BJ (cell line): ENCODE results near the gene MRPS5. TPM values are rescaled to one million over a fixed set of nuclear protein-coding genes. Genes with fewer than 3 reads are reported as not detected.

ENCODE experiments used
- CTCF ChIA-PET: fragments of 350-600 bp; formaldehyde crosslinking; extraction: SDS; loops from one replicate; lab custom pipeline; 2021; ENCODE audit warnings: antibody characterized with exemption, inconsistent platforms; lab: Yijun Ruan, JAX
- POLR2A ChIA-PET: fragments of 300-600 bp; sonication (Branson Sonifier 250); formaldehyde crosslinking; extraction: SDS; loops from one replicate; lab custom pipeline; 2021; ENCODE audit warnings: antibody characterized with exemption; lab: Charles Lee
- DNase-seq: peaks from one replicate; pipeline ENCODE4 v3.0.0-alpha.2; 2011; ENCODE audit warnings: low read depth
- H3K27me3 ChIP-seq: 2 replicates; pipeline ENCODE4 v1.6.0; 2011; ENCODE audit warnings: low read length; ENCODE audit not compliant: control insufficient read depth, insufficient read depth
- H3K36me3 ChIP-seq: 2 replicates; pipeline ENCODE4 v1.5.1; 2011; ENCODE audit warnings: low read length; ENCODE audit not compliant: control insufficient read depth, insufficient read depth
- H3K4me3 ChIP-seq: 2 replicates; pipeline ENCODE4 v1.5.1; 2011; ENCODE audit warnings: low read depth, mild to moderate bottlenecking, control low read depth, low read length
- CTCF ChIP-seq: IDR thresholded peaks from 2 replicates; pipeline ENCODE4 v1.5.1; 2011; ENCODE audit warnings: low read depth, mild to moderate bottlenecking, control low read depth, inconsistent platforms, low read length, moderate library complexity; ENCODE audit not compliant: insufficient read depth
- polyA plus RNA-seq: library from polyadenylated mRNA; depleted of rRNA; stranded (reverse); fragments of >200 nt; gene quantifications from 2 replicates; pipeline ENCODE4 v1.2.3, GENCODE V29; 2011

MRPS5 gene
- polyA plus RNA-seq, 1 experiment = 38.3 TPM

DNA sequence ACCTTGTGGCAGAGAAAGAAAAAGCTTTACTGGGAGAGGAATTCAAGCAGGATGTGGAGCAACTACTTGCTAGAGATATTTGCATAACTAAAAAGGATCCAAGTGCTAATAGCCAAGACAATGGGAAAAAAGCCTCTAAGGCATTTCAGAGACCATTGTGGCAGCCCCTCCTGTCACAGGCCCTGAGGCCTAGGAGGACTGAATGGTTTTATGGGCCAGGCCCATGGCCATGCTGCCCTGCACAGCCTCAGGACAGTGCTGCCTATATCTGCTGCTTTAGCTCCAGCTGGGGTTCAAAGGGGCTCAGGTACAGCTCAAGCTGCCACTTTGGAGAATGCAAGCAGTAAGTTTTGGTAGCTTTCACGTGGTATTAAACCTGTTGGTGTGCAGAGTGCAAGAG is 17.1 kb upstream of the MRPS5 start:
- H3K36me3 ChIP-seq = no peaks in the 10 kb centered on the region
- ChIA-PET POLR2A (no interaction called here), CTCF (no interaction called here)
- no peaks in the 10 kb centered on the region for H3K27me3 ChIP-seq
- DNase-seq = no peak
- H3K4me3 ChIP-seq = no peak overlapping the region
- no peak for TF ChIP-seq CTCF

DNA sequence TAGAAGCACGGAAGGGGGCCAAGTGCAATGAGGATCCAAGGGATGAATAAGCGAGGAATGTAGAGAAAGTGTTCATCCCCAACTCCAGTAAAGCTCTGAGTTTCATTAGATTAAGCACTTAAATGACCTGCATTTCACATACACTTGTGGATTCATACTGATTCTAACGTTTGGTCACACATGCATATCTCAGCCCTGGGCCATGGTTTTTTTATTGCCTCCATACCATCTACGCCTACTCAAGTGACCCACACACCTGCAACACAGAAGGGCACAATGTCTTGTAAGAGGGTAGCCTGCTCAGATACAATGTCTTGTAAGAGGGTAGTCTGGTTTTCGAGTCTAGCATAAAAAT is 566 bp upstream of the MRPS5 start:
- Histone ChIP-seq H3K36me3 (peaks cover 1% of the 10 kb centered on the region; the same call in 1 of the 2 replicates), H3K27me3 (no peaks in the 10 kb centered on the region), H3K4me3 (peak overlapping the region; percentile 72)
- ChIA-PET CTCF (interaction anchor here (1.8 to 1.9 kb wide), 2 partner anchors 37 to 46 kb away, joined by 4 to 5 read pairs; no protein-coding TSS in a partner anchor), POLR2A (no interaction called here)
- no peak for TF ChIP-seq CTCF
- DNase-seq = no peak

- peak; percentile 4 for DNase-seq
- POLR2A ChIA-PET = no interaction called here
Observed at GRCh38 chr2:95121093-95121406, 558 bp downstream of the MRPS5 start.

GRCh38 chr2:95115418-95115817 is 6.2 kb downstream of the MRPS5 start:
- Histone ChIP-seq H3K27me3 (no peaks in the 10 kb centered on the region), H3K4me3 (no peak overlapping the region), H3K36me3 (peaks cover 5% of the 10 kb centered on the region)
- peak; percentile 7 for DNase-seq
- peak; percentile 86 for TF ChIP-seq CTCF
- ChIA-PET POLR2A (no interaction called here), CTCF (interaction anchor here (0.7 to 2.8 kb wide), 17 partner anchors 8 to 129 kb away, joined by 3 to 20 read pairs (median 5); no protein-coding TSS in a partner anchor)

More at GRCh38 chr2:95121093-95121406, 558 bp downstream of the MRPS5 start:
- no peak for TF ChIP-seq CTCF
- H3K27me3 ChIP-seq = no peaks in the 10 kb centered on the region
- peak overlapping the region; percentile 72 for H3K4me3 ChIP-seq
- peaks cover 1% of the 10 kb centered on the region; the same call in 1 of the 2 replicates for H3K36me3 ChIP-seq
- CTCF ChIA-PET = interaction anchor here (0.7 to 1.9 kb wide), 3 partner anchors 38 to 98 kb away, joined by 3 to 4 read pairs (median 3); no protein-coding TSS in a partner anchor

- no peaks in the 10 kb centered on the region for H3K27me3 ChIP-seq
- TF ChIP-seq CTCF = no peak
Observed at GRCh38 chr2:95113464-95113863, 8.1 kb downstream of the MRPS5 start.

More at GRCh38 chr2:95113464-95113863, 8.1 kb downstream of the MRPS5 start:
- ChIA-PET CTCF (interaction anchor here (2.7 to 2.8 kb wide), 2 partner anchors 8 to 37 kb away, joined by 12 to 20 read pairs; no protein-coding TSS in a partner anchor), POLR2A (no interaction called here)
- DNase-seq = no peak
- Histone ChIP-seq H3K36me3 (peaks cover 8% of the 10 kb centered on the region), H3K4me3 (no peak overlapping the region)
